C4-2B (cell line): ENCODE results near the gene APMAP.
"Not testable (repeated sequence)": the region's sequence is repeated elsewhere in the genome, so short reads cannot be mapped to it uniquely, and the experiment has no call there.

Experiments
- H3K27ac ChIP-seq: fragments of 450-650 bp; 2 replicates; pipeline ENCODE4 v1.5.1; 2017
- CTCF ChIP-seq: fragments of 450-650 bp; conservative IDR thresholded peaks from 2 replicates; pipeline ENCODE4 v1.5.1; 2017; ENCODE audit warnings: mild to moderate bottlenecking
- ZFX ChIP-seq: fragments of 450-650 bp; IDR thresholded peaks from 2 replicates; pipeline ENCODE4 v1.6.1; 2017

The APMAP gene

GRCh38 chr20:24935140-24935539 is 57.4 kb downstream of the APMAP start:
- TF ChIP-seq CTCF: no peak
- no peak for TF ChIP-seq ZFX
- no peak overlapping the region for H3K27ac ChIP-seq

GRCh38 chr20:24934716-24935115 is 57.8 kb downstream of the APMAP start:
- TF ChIP-seq CTCF: no peak
- no peak for TF ChIP-seq ZFX
- H3K27ac ChIP-seq: no peak overlapping the region

GRCh38 chr20:24934101-24934661 is 58.4 kb downstream of the APMAP start:
- H3K27ac ChIP-seq: no peak overlapping the region
- TF ChIP-seq CTCF: no peak
- TF ChIP-seq ZFX: no peak

- no peak overlapping the region for H3K27ac ChIP-seq
- TF ChIP-seq CTCF (no peak), ZFX (no peak)
Measured at GRCh38 chr20:24933266-24933908, 59.2 kb downstream of the APMAP start.

- H3K27ac ChIP-seq: not testable (repeated sequence)
Measured at GRCh38 chr20:24931893-24932292, 60.7 kb downstream of the APMAP start.

GRCh38 chr20:24930724-24931688 is 61.5 kb downstream of the APMAP start:
- TF ChIP-seq CTCF: peak; percentile 67
- H3K27ac ChIP-seq: peak overlapping the region; percentile 80

- H3K27ac ChIP-seq: peak overlapping the region; percentile 80
Measured at GRCh38 chr20:24929867-24930723, 62.5 kb downstream of the APMAP start.

GRCh38 chr20:24929259-24929658 is 63.3 kb downstream of the APMAP start:
- H3K27ac ChIP-seq: not testable (repeated sequence)

GRCh38 chr20:24920706-24921105 is 71.8 kb downstream of the APMAP start:
- not testable (repeated sequence) for H3K27ac ChIP-seq

- H3K27ac ChIP-seq: not testable (repeated sequence)
Measured at GRCh38 chr20:24919665-24920064, 72.9 kb downstream of the APMAP start.
